Astrocyte (in vitro differentiated cells and primary cell): ENCODE measurements around the gene DNAAF8.

Experiments
- CTCF ChIP-seq: IDR thresholded peaks from 2 replicates; pipeline ENCODE4 v1.5.1; 2011; ENCODE audit warnings: low read depth, mild to moderate bottlenecking, inconsistent platforms, low read length, moderate library complexity; ENCODE audit not compliant: insufficient read depth
- EZH2 ChIP-seq: IDR thresholded peaks from 2 replicates; pipeline ENCODE4 v1.6.1; 2012; ENCODE audit warnings: mild to moderate bottlenecking, low read length, inconsistent platforms; ENCODE audit not compliant: insufficient read depth

DNA sequence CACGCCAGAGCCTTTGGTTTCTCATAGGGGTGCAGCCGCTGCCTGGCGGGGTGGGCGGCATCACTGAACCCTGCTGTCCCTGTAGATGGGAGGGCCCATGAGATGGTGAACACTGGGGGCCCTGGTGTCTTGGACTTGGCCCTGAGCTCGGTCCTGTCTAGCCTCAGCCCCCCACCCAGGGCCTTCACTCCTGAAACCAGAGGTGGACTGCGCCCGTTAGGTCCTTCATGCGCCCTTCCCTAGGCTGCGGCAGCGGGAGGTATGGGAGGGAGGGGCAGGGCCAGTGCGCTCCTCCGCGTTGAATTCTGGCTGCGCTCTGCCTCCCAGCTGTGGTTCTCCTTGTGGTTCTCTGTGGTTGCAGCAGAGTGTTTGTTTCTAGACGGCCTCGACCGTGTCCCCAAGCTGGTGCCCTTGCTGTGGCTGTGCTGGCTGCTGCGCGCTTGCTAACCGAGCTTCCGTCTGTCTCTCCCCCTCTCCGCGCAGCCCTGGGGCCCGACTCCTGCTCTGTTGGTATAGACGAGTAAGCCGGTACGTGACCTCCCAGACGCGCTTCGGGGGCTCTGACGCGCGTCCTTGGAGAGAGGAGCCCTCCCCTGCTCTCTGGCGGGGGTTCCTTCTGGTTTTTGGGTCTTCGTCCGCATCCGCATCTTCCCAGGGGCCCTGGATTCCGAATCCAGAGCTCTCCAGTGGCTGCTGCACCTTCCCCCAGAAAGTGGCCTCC, 48.4 kb upstream of the DNAAF8 start:
- no peak for TF ChIP-seq CTCF
- no peak for TF ChIP-seq EZH2
